ENCODE measurements around the gene NPDC1. TPM values are rescaled to one million over a fixed set of nuclear protein-coding genes. Genes with fewer than 3 reads are reported as not detected.

The NPDC1 gene
- polyA plus RNA-seq, 3 donors, result 0.51 to 2.7 TPM; not detected in 1

- H3K27ac Mint-ChIP-seq, result no peak overlapping the region
- H3K27ac ChIP-seq (ENCODE audit: low read depth in 1 of 2, low read length in 2 of 2), result no peak overlapping the region
- peaks cover 0 to 3% (median 2%) of the 10 kb centered on the region in 3 donors for H3K27me3 Mint-ChIP-seq (ENCODE audit: low read depth in 3 of 3)
- H3K4me2 ChIP-seq (replicated peaks; ENCODE audit: extremely low read depth, low read length, poor library complexity, severe bottlenecking), result no peak overlapping the region
- no peaks in the 10 kb centered on the region for H3K4me1 ChIP-seq (ENCODE audit: control insufficient read depth in 1 of 2, insufficient read depth in 2 of 2, low read length in 2 of 2)
- no peaks in the 10 kb centered on the region for H3K27me3 ChIP-seq (ENCODE audit: control insufficient read depth in 2 of 2, insufficient read depth in 2 of 2, low read length in 2 of 2)
- peaks cover 0 to 3% of the 10 kb centered on the region in 2 donors for H3K36me3 ChIP-seq (replicated peaks in 1 of 2; ENCODE audit: control insufficient read depth in 1 of 2, insufficient read depth in 2 of 2, low read length in 2 of 2)
- H4K20me1 ChIP-seq (ENCODE audit: insufficient read depth, low read length), result no peaks in the 10 kb centered on the region
- no peaks in the 10 kb centered on the region for H3K79me2 ChIP-seq (ENCODE audit: insufficient read depth, low read length)
- H3K4me3 ChIP-seq (replicated peaks in 1 of 3; ENCODE audit: low read depth in 2 of 3, low read length in 3 of 3), result no peak overlapping the region
- H3K9me3 ChIP-seq (replicated peaks in 1 of 2; ENCODE audit: control insufficient read depth in 1 of 2, insufficient read depth in 1 of 2, low read length in 2 of 2), result no peaks in the 10 kb centered on the region
- no peak overlapping the region for H3K4me3 Mint-ChIP-seq
- peaks cover 0 to 6% (median 0%) of the 10 kb centered on the region in 7 donors for H3K9me3 Mint-ChIP-seq
- 95% methylated on average over 21 of the region's 23 CpGs for WGBS (ENCODE audit: insufficient coverage)
- no peak overlapping the region for H2AFZ ChIP-seq (ENCODE audit: insufficient read depth, low read depth, low read length, poor library complexity, severe bottlenecking)
- H3K9ac ChIP-seq (ENCODE audit: insufficient read depth, low read length, poor library complexity, severe bottlenecking), result no peak overlapping the region
- intact Hi-C loops (cut with micrococcal nuclease), result no loop called here
- DNase-seq, result no peak
- no peaks in the 10 kb centered on the region for H3K4me1 Mint-ChIP-seq
- peaks cover 9 to 37% of the 10 kb centered on the region in 2 donors for H3K36me3 Mint-ChIP-seq
- TF ChIP-seq CTCF (IDR thresholded peaks at IDR 0.05), result no peak
Measured at GRCh38 chr9:137014166-137014565, 31.8 kb downstream of the NPDC1 start.

GRCh38 chr9:137013571-137013940 lies 32.4 kb downstream of the NPDC1 start:
- TF ChIP-seq CTCF (IDR thresholded peaks at IDR 0.05), result no peak
- Histone ChIP-seq H4K20me1 (ENCODE audit: insufficient read depth, low read length) (no peaks in the 10 kb centered on the region), H3K36me3 (replicated peaks in 1 of 2; ENCODE audit: control insufficient read depth in 1 of 2, insufficient read depth in 2 of 2, low read length in 2 of 2) (peaks cover 0 to 3% of the 10 kb centered on the region in 2 donors), H3K4me3 (replicated peaks in 1 of 3; ENCODE audit: low read depth in 2 of 3, low read length in 3 of 3) (no peak overlapping the region), H3K27ac (ENCODE audit: low read depth in 1 of 2, low read length in 2 of 2) (no peak overlapping the region), H3K4me1 (ENCODE audit: control insufficient read depth in 1 of 2, insufficient read depth in 2 of 2, low read length in 2 of 2) (no peaks in the 10 kb centered on the region), H3K9ac (ENCODE audit: insufficient read depth, low read length, poor library complexity, severe bottlenecking) (no peak overlapping the region), H3K79me2 (ENCODE audit: insufficient read depth, low read length) (no peaks in the 10 kb centered on the region), H3K4me2 (replicated peaks; ENCODE audit: extremely low read depth, low read length, poor library complexity, severe bottlenecking) (no peak overlapping the region), H3K27me3 (ENCODE audit: control insufficient read depth in 2 of 2, insufficient read depth in 2 of 2, low read length in 2 of 2) (no peaks in the 10 kb centered on the region), H3K9me3 (replicated peaks in 1 of 2; ENCODE audit: control insufficient read depth in 1 of 2, insufficient read depth in 1 of 2, low read length in 2 of 2) (no peaks in the 10 kb centered on the region), H2AFZ (ENCODE audit: insufficient read depth, low read depth, low read length, poor library complexity, severe bottlenecking) (no peak overlapping the region)
- Mint-ChIP-seq H3K27ac (no peak overlapping the region), H3K4me1 (no peaks in the 10 kb centered on the region), H3K36me3 (peaks cover 9 to 36% of the 10 kb centered on the region in 2 donors), H3K4me3 (no peak overlapping the region), H3K9me3 (peaks cover 0 to 6% (median 0%) of the 10 kb centered on the region in 7 donors), H3K27me3 (ENCODE audit: low read depth in 3 of 3) (peaks cover 0 to 3% (median 0%) of the 10 kb centered on the region in 3 donors)
- intact Hi-C loops (cut with micrococcal nuclease), result no loop called here
- DNase-seq, result no peak
- 99% methylated on average over 14 of the region's 20 CpGs for WGBS (ENCODE audit: insufficient coverage)

All from CD14-positive monocyte (primary cell).